SK-N-SH treated with all-trans-retinoic acid at 6 μM for 48 hours (cell line): ENCODE measurements around the gene F3.

ENCODE experiments used
- ATAC-seq: fragments of 200-7000 bp; cut with Tn5 transposase; 3 replicates; pipeline ENCODE4 v1.9.1; 2020; ENCODE audit warnings: mild to moderate bottlenecking, moderate library complexity
- ARNTL ChIP-seq: fragments of 450-650 bp; formaldehyde crosslinking; IDR thresholded peaks from 2 replicates; pipeline ENCODE4 v1.5.0; 2020; ENCODE audit warnings: low read depth, mild to moderate bottlenecking, moderate library complexity, borderline replicate concordance
- BACH2 ChIP-seq: fragments of 250-450 bp; sonication (Bioruptor Pico); IDR thresholded peaks from 2 replicates; pipeline ENCODE4 v1.9.0; 2021; ENCODE audit warnings: mild to moderate bottlenecking, borderline replicate concordance
- CREB5 ChIP-seq: fragments of 250-450 bp; sonication (Bioruptor Pico); IDR thresholded peaks from 2 replicates; pipeline ENCODE4 v1.5.1; 2020; ENCODE audit warnings: low read depth, mild to moderate bottlenecking, moderate library complexity
- CSDC2 ChIP-seq: fragments of 250-450 bp; sonication (Bioruptor Pico); IDR thresholded peaks from 2 replicates; pipeline ENCODE4 v1.5.0; 2020; ENCODE audit warnings: mild to moderate bottlenecking, moderate library complexity
- CSRNP3 ChIP-seq: fragments of 250-450 bp; sonication (Bioruptor Pico); IDR thresholded peaks from 2 replicates; pipeline ENCODE4 v1.5.1; 2021; ENCODE audit warnings: mild to moderate bottlenecking, moderate library complexity
- ESRRG ChIP-seq: fragments of 250-450 bp; sonication (Bioruptor Pico); IDR thresholded peaks from 2 replicates; pipeline ENCODE4 v1.6.1; 2021; ENCODE audit warnings: mild to moderate bottlenecking
- GLIS3 ChIP-seq: fragments of 250-450 bp; sonication (Bioruptor Pico); IDR thresholded peaks from 2 replicates; pipeline ENCODE4 v1.5.0; 2020; ENCODE audit warnings: mild to moderate bottlenecking, moderate library complexity
- ISL1 ChIP-seq: fragments of 250-450 bp; sonication (Bioruptor Pico); IDR thresholded peaks from 2 replicates; pipeline ENCODE4 v2.1.2; 2022; ENCODE audit warnings: mild to moderate bottlenecking, moderate library complexity
- OSR1 ChIP-seq: fragments of 250-450 bp; sonication (Bioruptor Pico); IDR thresholded peaks from 2 replicates; pipeline ENCODE4 v1.8.0; 2022; ENCODE audit warnings: moderate library complexity, mild to moderate bottlenecking, inconsistent platforms
- PATZ1 ChIP-seq: fragments of 250-450 bp; sonication (Bioruptor Pico); IDR thresholded peaks from 2 replicates; pipeline ENCODE4 v1.8.0; 2020; ENCODE audit warnings: mild to moderate bottlenecking, moderate library complexity, borderline replicate concordance
- PPARA ChIP-seq: fragments of 250-450 bp; sonication (Bioruptor Pico); IDR thresholded peaks from 2 replicates; pipeline ENCODE4 v1.5.0; 2020; ENCODE audit warnings: mild to moderate bottlenecking, borderline replicate concordance
- RARB ChIP-seq: fragments of 250-450 bp; sonication (Bioruptor Pico); IDR thresholded peaks from 2 replicates; pipeline ENCODE4 v1.8.0; 2021; ENCODE audit warnings: mild to moderate bottlenecking, moderate library complexity
- SNAI2 ChIP-seq: fragments of 250-450 bp; sonication (Bioruptor Pico); IDR thresholded peaks from 2 replicates; pipeline ENCODE4 v1.5.0; 2020; ENCODE audit warnings: mild to moderate bottlenecking, moderate library complexity
- TCF4 ChIP-seq: fragments of 250-450 bp; sonication (Bioruptor Pico); IDR thresholded peaks from 2 replicates; pipeline ENCODE4 v1.8.0; 2021; ENCODE audit warnings: mild to moderate bottlenecking, moderate library complexity, borderline replicate concordance
- TOX ChIP-seq: fragments of 250-450 bp; sonication (Bioruptor Pico); IDR thresholded peaks from 2 replicates; pipeline ENCODE4 v1.8.0; 2021; ENCODE audit warnings: mild to moderate bottlenecking, moderate library complexity, borderline replicate concordance
- TSHZ2 ChIP-seq: fragments of 250-450 bp; sonication (Bioruptor Pico); IDR thresholded peaks from 2 replicates; pipeline ENCODE4 v1.5.0; 2020; ENCODE audit warnings: mild to moderate bottlenecking, moderate library complexity
- ZC3H10 ChIP-seq: fragments of 250-450 bp; sonication (Bioruptor Pico); IDR thresholded peaks from 2 replicates; pipeline ENCODE4 v1.5.1; 2021; ENCODE audit warnings: mild to moderate bottlenecking, moderate library complexity
- ZFP30 ChIP-seq: fragments of 450-650 bp; formaldehyde crosslinking; IDR thresholded peaks from 2 replicates; pipeline ENCODE4 v1.5.0; 2022; ENCODE audit warnings: mild to moderate bottlenecking, moderate library complexity
- ZNF565 ChIP-seq: fragments of 450-650 bp; formaldehyde crosslinking; conservative IDR thresholded peaks from 2 replicates; pipeline ENCODE4 v1.5.0; 2020; ENCODE audit warnings: low read depth, mild to moderate bottlenecking, moderate library complexity
- ZNF8 ChIP-seq: fragments of 450-650 bp; formaldehyde crosslinking; IDR thresholded peaks from 2 replicates; pipeline ENCODE4 v1.5.0; 2020; ENCODE audit warnings: mild to moderate bottlenecking, moderate library complexity

The F3 gene

GRCh38 chr1:94537254-94537653 lies 4.3 kb downstream of the F3 start:
- ATAC-seq = no peak
- TF ChIP-seq TSHZ2 = no peak
- no peak for TF ChIP-seq TOX (CRISPR knock-in tag)
- no peak for TF ChIP-seq ZNF565
- TF ChIP-seq ESRRG (CRISPR knock-in tag) = no peak
- TF ChIP-seq RARB (CRISPR knock-in tag) = no peak
- no peak for TF ChIP-seq BACH2 (CRISPR knock-in tag)
- TF ChIP-seq CSRNP3 = no peak
- no peak for TF ChIP-seq TCF4 (CRISPR knock-in tag)
- TF ChIP-seq CSDC2 (CRISPR knock-in tag) = no peak
- no peak for TF ChIP-seq ZNF8 (CRISPR knock-in tag)
- TF ChIP-seq CREB5 (CRISPR knock-in tag) = no peak
- no peak for TF ChIP-seq ZC3H10 (CRISPR knock-in tag)
- no peak for TF ChIP-seq PATZ1 (CRISPR knock-in tag)
- no peak for TF ChIP-seq ISL1
- TF ChIP-seq, all 23 proteins: peak for 0

GRCh38 chr1:94535879-94536278 lies 5.7 kb downstream of the F3 start:
- no peak for TF ChIP-seq CREB5 (CRISPR knock-in tag)
- no peak for ATAC-seq

GRCh38 chr1:94535095-94535494 lies 6.5 kb downstream of the F3 start:
- ATAC-seq = no peak
- no peak for TF ChIP-seq SNAI2 (CRISPR knock-in tag)
- TF ChIP-seq ZNF565 = no peak
- TF ChIP-seq CREB5 (CRISPR knock-in tag) = no peak
- no peak for TF ChIP-seq CSDC2 (CRISPR knock-in tag)
- TF ChIP-seq ZFP30 = no peak
- no peak for TF ChIP-seq GLIS3 (CRISPR knock-in tag)
- TF ChIP-seq RARB (CRISPR knock-in tag) = no peak
- no peak for TF ChIP-seq ISL1
- TF ChIP-seq BACH2 (CRISPR knock-in tag) = no peak
- no peak for TF ChIP-seq ESRRG (CRISPR knock-in tag)
- TF ChIP-seq ZC3H10 (CRISPR knock-in tag) = no peak
- no peak for TF ChIP-seq TCF4 (CRISPR knock-in tag)
- no peak for TF ChIP-seq ZNF8 (CRISPR knock-in tag)
- no peak for TF ChIP-seq PPARA (CRISPR knock-in tag)
- no peak for TF ChIP-seq OSR1
- TF ChIP-seq TSHZ2 = no peak
- TF ChIP-seq ARNTL (CRISPR knock-in tag) = no peak
- no peak for TF ChIP-seq CSRNP3
